Activated T-helper 17 cell treated with anti-CD3 and anti-CD28 coated beads, Interleukin-2, amount 50 U/mL, for 72 hours (primary cell): ENCODE data around the gene PKP3. TPM values are rescaled to one million over a fixed set of nuclear protein-coding genes. Genes with fewer than 3 reads are reported as not detected.
"Not testable (repeated sequence)": the region's sequence is repeated elsewhere in the genome, so short reads cannot be mapped to it uniquely, and the experiment has no call there.

Experiments used
- ATAC-seq: fragments of 150-1000 bp; cut with Tn5 transposase; replicated peaks from 2 replicates; pipeline ENCODE4 v1.10.0; 2021; ENCODE audit warnings: mild to moderate bottlenecking, moderate library complexity
- H3K27ac Mint-ChIP-seq: one replicate; pipeline ENCODE4 v1.8.0; 2022; ENCODE audit warnings: mixed read lengths
- H3K27me3 Mint-ChIP-seq: one replicate; pipeline ENCODE4 v1.8.0; 2022; ENCODE audit warnings: mixed read lengths
- H3K36me3 Mint-ChIP-seq: one replicate; pipeline ENCODE4 v1.8.0; 2022; ENCODE audit warnings: low read depth, mild to moderate bottlenecking, mixed read lengths
- H3K4me1 Mint-ChIP-seq: one replicate; pipeline ENCODE4 v1.8.0; 2022; ENCODE audit warnings: mixed read lengths
- H3K4me3 Mint-ChIP-seq: one replicate; pipeline ENCODE4 v1.8.0; 2022; ENCODE audit warnings: mild to moderate bottlenecking, mixed read lengths
- H3K9me3 Mint-ChIP-seq: one replicate; pipeline ENCODE4 v1.8.0; 2022; ENCODE audit warnings: mixed read lengths
- total RNA-seq, 2 donors: library from RNA; stranded (reverse); gene quantifications; one replicate each; pipeline ENCODE4 v1.2.3, GENCODE V29; 2022

Gene PKP3, protein sequence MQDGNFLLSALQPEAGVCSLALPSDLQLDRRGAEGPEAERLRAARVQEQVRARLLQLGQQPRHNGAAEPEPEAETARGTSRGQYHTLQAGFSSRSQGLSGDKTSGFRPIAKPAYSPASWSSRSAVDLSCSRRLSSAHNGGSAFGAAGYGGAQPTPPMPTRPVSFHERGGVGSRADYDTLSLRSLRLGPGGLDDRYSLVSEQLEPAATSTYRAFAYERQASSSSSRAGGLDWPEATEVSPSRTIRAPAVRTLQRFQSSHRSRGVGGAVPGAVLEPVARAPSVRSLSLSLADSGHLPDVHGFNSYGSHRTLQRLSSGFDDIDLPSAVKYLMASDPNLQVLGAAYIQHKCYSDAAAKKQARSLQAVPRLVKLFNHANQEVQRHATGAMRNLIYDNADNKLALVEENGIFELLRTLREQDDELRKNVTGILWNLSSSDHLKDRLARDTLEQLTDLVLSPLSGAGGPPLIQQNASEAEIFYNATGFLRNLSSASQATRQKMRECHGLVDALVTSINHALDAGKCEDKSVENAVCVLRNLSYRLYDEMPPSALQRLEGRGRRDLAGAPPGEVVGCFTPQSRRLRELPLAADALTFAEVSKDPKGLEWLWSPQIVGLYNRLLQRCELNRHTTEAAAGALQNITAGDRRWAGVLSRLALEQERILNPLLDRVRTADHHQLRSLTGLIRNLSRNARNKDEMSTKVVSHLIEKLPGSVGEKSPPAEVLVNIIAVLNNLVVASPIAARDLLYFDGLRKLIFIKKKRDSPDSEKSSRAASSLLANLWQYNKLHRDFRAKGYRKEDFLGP
- total RNA-seq, result not detected

- peak; percentile 59 for ATAC-seq
These were observed at the start of gene PKP3 for GRCh38 chr11:394034-394857. Gene PKP3, plus strand, starts transcription at chr11:394209. Its CDS starts 84 bp downstream, at chr11:394293.

GRCh38 chr11:344836-345578, 49.0 kb upstream of the PKP3 start:
- Mint-ChIP-seq H3K9me3 (no peaks in the 10 kb centered on the region), H3K27ac (no peak overlapping the region), H3K27me3 (no peaks in the 10 kb centered on the region), H3K4me1 (no peaks in the 10 kb centered on the region), H3K36me3 (no peaks in the 10 kb centered on the region), H3K4me3 (no peak overlapping the region)
- ATAC-seq, result no peak

More at GRCh38 chr11:394034-394857, at the start of gene PKP3:
- no peak within 1 kb of the TSS for H3K27ac Mint-ChIP-seq
- H3K9me3 Mint-ChIP-seq, result no peaks in the 10 kb centered on the region
- H3K36me3 Mint-ChIP-seq, result no peaks in the 10 kb centered on the region
- H3K4me3 Mint-ChIP-seq, result no peak within 1 kb of the TSS
- no peaks in the 10 kb centered on the region for H3K27me3 Mint-ChIP-seq
- no peaks in the 10 kb centered on the region for H3K4me1 Mint-ChIP-seq

GRCh38 chr11:346529-346928, 47.5 kb upstream of the PKP3 start:
- no peaks in the 10 kb centered on the region for H3K27me3 Mint-ChIP-seq
- no peaks in the 10 kb centered on the region for H3K9me3 Mint-ChIP-seq
- H3K4me1 Mint-ChIP-seq, result peaks cover 4% of the 10 kb centered on the region
- no peak overlapping the region for H3K27ac Mint-ChIP-seq
- H3K4me3 Mint-ChIP-seq, result no peak overlapping the region
- ATAC-seq, result no peak
- H3K36me3 Mint-ChIP-seq, result no peaks in the 10 kb centered on the region

DNA sequence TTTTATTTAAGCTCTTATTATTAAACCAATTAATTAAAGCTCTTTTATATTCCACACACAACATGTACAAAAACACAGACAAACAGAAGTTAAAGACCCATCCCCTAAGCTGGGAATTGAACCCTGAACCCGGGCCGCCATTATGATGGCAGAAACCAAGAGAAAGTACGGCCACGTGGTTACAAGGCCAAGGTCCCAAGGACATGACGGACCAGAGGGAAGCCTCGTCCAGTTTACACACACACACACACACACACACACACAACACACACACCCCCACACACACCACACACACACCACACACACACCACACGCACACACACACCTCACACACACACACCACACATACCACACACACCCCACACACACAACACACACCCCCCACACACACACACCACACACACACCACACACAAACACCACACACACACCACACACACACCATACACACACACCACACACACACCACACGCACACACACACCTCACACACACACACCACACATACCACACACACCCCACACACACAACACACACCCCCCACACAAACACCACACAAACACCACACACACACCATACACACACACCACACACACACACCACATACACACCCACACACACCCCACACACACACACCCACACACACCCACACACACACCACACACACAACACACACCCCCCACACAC, 44.6 kb upstream of the PKP3 start:
- not testable (repeated sequence) for H3K4me3 Mint-ChIP-seq, H3K36me3 Mint-ChIP-seq, ATAC-seq

DNA sequence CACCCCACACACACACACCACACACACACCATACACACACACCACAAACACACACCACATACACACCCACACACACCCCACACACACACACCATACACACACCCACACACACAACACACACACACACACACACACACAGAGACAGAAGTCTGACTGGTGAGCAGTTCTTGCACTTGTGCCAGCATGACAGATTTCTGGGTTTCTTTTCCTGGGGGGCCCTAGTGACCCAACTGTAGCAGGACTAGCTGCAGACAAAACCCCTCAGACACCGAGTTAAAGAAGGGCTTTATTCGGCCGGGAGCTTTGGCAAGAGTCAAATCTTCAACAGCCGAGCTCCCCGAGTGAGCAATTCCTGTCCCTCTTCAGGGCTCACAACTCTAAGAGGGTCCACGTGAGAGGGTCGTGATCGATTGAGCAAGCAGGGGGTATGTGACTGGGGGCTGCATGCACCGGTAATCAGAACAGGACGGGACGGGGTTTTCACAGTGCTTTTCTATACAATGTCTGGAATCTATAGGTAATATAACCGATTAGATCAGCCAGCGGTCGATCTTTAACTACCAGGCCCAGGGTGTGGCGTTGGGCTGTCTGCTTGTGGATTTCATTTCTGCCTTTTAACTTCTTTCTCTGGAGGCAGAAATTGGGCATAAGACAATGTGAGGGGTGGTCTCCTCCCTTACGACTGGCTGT, 43.8 kb upstream of the PKP3 start:
- peaks cover 11% of the 10 kb centered on the region for H3K4me1 Mint-ChIP-seq
- not testable (repeated sequence) for H3K27me3 Mint-ChIP-seq, H3K4me3 Mint-ChIP-seq, H3K27ac Mint-ChIP-seq, H3K36me3 Mint-ChIP-seq, ATAC-seq, H3K9me3 Mint-ChIP-seq

More for the DNA sequence above, 44.6 kb upstream of the PKP3 start:
- H3K4me1 Mint-ChIP-seq, result peaks cover 11% of the 10 kb centered on the region
- not testable (repeated sequence) for H3K9me3 Mint-ChIP-seq, H3K27ac Mint-ChIP-seq, H3K27me3 Mint-ChIP-seq

DNA sequence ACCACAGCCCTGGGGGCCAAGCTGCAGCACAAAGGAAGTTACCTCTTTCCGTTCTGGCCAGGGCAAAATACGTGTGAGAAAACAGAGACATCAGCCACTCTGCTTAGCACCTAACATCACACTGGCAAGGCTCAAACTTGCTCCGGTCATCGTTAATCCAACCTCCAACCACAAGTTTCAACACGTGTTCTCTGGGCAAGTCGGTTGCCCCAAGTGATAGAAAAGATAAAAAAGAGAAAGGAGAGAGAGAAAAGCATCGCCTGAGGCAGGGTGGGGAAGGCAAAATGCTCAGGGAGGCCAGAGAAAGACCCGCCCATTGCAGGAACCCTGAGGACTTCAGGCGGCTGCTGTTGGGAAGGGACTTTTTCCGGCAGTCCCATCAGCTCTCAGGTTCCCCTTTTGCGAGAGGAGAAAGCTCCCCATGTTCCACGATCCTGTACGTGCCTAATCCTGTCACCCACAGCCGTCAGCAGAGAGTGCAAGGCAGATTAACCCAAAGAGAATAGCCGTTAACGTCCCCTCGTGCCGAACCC, 43.2 kb upstream of the PKP3 start:
- H3K4me1 Mint-ChIP-seq, result peaks cover 11% of the 10 kb centered on the region
- no peaks in the 10 kb centered on the region for H3K27me3 Mint-ChIP-seq
- no peak overlapping the region for H3K27ac Mint-ChIP-seq
- no peaks in the 10 kb centered on the region for H3K36me3 Mint-ChIP-seq
- H3K4me3 Mint-ChIP-seq, result no peak overlapping the region
- ATAC-seq, result no peak
- H3K9me3 Mint-ChIP-seq, result no peaks in the 10 kb centered on the region

DNA sequence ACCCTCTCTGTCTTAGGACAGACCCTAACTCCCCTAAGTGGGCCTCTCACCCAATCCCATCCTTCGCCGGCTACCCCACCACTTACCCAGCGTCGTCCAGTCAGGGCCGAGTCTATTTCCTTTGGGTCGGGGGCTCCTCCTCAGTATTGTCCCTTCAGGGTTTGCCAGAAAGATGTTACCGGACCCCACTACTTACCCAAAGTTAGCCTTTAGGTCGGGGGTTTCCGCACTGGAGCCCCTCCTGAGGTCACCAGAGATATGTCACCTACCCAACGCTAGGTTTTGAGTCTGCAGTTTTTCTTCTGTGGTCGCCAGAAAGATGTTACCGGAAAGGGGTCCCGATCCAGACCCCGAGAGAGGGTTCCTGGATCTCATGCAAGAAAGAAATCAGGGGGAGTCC, 42.6 kb upstream of the PKP3 start:
- Mint-ChIP-seq H3K27ac (no peak overlapping the region), H3K4me1 (peaks cover 11% of the 10 kb centered on the region)
- no peak for ATAC-seq

GRCh38 chr11:352456-353031, 41.5 kb upstream of the PKP3 start:
- Mint-ChIP-seq H3K4me3 (no peak overlapping the region), H3K4me1 (peaks cover 11% of the 10 kb centered on the region), H3K27ac (peak overlapping the region; percentile 40), H3K36me3 (no peaks in the 10 kb centered on the region), H3K9me3 (no peaks in the 10 kb centered on the region), H3K27me3 (no peaks in the 10 kb centered on the region)
- ATAC-seq, result no peak

More for the DNA sequence above, 42.6 kb upstream of the PKP3 start:
- Mint-ChIP-seq H3K27me3 (no peaks in the 10 kb centered on the region), H3K36me3 (no peaks in the 10 kb centered on the region), H3K4me3 (no peak overlapping the region), H3K9me3 (no peaks in the 10 kb centered on the region)

GRCh38 chr11:353179-353873, 40.7 kb upstream of the PKP3 start:
- Mint-ChIP-seq H3K27ac (peak overlapping the region; percentile 40), H3K27me3 (no peaks in the 10 kb centered on the region), H3K9me3 (no peaks in the 10 kb centered on the region), H3K4me1 (peaks cover 11% of the 10 kb centered on the region), H3K36me3 (no peaks in the 10 kb centered on the region), H3K4me3 (peak overlapping the region; percentile 10)
- no peak for ATAC-seq

DNA sequence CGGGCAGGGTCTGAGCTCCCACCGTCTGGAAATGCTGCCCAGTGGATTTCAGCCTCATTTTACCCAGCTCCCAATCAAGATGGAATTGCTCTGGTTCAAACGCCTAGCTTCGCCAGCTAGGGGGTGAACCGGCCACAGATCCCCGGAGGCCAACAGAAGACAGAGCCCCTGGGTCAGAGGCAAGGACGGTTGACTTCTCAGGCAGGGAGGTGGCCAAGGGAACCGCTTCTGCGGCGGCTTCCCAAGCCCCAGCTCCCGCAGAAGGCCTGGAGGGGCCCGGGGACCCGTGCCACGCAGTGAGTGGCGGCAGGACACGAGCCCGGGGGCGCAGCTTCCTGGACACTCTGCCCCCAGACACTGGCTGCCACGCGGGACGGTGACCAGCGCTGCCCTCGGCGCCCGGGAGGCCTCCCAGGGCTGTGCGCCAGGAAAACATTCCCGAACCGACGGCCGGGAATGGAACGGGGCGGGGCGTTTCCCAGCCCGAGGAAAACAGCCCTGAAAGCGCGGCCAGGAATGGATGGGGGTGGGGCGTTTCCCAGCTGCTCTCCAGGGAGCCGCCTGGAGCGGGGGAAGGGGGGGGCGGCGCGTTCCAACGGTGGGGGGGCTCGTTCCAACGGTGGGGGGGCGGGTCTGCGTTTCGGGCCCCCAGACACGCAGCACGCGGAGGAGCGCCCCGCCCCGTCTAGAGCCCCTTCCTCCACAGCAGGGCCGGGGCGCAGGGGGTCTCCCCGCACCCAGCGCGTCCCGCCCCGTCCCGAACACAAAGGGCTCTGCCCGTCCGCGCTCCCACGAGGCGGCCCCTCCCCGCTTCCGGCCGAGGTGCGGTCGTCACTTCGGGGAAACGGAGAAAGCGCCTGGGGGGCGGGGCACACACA, 38.2 kb upstream of the PKP3 start:
- Mint-ChIP-seq H3K36me3 (no peaks in the 10 kb centered on the region), H3K27me3 (no peaks in the 10 kb centered on the region), H3K4me1 (peaks cover 13% of the 10 kb centered on the region), H3K4me3 (peak overlapping the region; percentile 80), H3K9me3 (no peaks in the 10 kb centered on the region), H3K27ac (peak overlapping the region; percentile 89)
- ATAC-seq, result peak; percentile 64

DNA sequence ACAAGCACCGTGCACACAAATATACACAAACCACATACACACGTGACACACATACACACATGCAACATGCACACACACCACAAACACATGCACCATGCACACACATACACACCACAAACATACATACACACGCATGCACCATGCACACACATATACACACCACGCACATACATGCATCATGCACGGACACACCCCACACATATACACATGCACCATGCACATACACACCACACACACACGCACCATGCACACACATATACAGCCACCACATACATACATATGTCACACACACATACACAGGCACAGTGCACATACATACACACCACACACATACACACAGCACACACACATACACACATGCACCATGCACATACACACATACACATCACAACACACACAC, 37.4 kb upstream of the PKP3 start:
- H3K27me3 Mint-ChIP-seq, result no peaks in the 10 kb centered on the region
- no peak for ATAC-seq
- no peak overlapping the region for H3K27ac Mint-ChIP-seq
- no peaks in the 10 kb centered on the region for H3K36me3 Mint-ChIP-seq
- no peak overlapping the region for H3K4me3 Mint-ChIP-seq
- no peaks in the 10 kb centered on the region for H3K9me3 Mint-ChIP-seq
- H3K4me1 Mint-ChIP-seq, result peaks cover 13% of the 10 kb centered on the region
